DND-41 (cell line): ENCODE measurements around the gene CLC.

ENCODE experiments used
- CTCF ChIP-seq: IDR thresholded peaks from 2 replicates; pipeline ENCODE4 v1.5.1; 2012; ENCODE audit warnings: borderline replicate concordance, low read length, moderate library complexity, mild to moderate bottlenecking; ENCODE audit not compliant: poor library complexity, severe bottlenecking; ENCODE audit errors: extremely low read depth
- EZH2 ChIP-seq: IDR thresholded peaks from 3 replicates; pipeline ENCODE4 v1.6.1; 2012; ENCODE audit warnings: borderline replicate concordance, low read depth, mild to moderate bottlenecking, moderate library complexity, low read length, inconsistent platforms; ENCODE audit not compliant: severe bottlenecking

- TF ChIP-seq CTCF (no peak), EZH2 (no peak)
Measured at GRCh38 chr19:39725995-39726394, 11.8 kb downstream of the CLC start.
